HepG2 (cell line): ENCODE measurements around the gene BMPR1B. TPM values are rescaled to one million over a fixed set of nuclear protein-coding genes. Genes with fewer than 3 reads are reported as not detected.

Source experiments
- ATAC-seq: fragments of 200-7000 bp; cut with Tn5 transposase; 3 replicates; pipeline ENCODE4 v1.9.1; 2020; ENCODE audit warnings: mild to moderate bottlenecking, moderate library complexity
- BruUV-seq: library from RNA; stranded (reverse); fragments of 400-500 nt; replicated peaks from 2 replicates; lab custom pipeline; 2021; lab: Mats Ljungman, UMichigan
- CTCF ChIA-PET: fragments of 300-600 bp; formaldehyde crosslinking; extraction: SDS; loops from one replicate; lab custom pipeline; 2021; ENCODE audit warnings: low total read pairs, inconsistent platforms, low intra/inter-chr PET ratio; lab: Yijun Ruan, JAX
- POLR2A ChIA-PET: fragments of 350-600 bp; sonication (Branson Sonifier 250); formaldehyde crosslinking; loops from one replicate; lab custom pipeline; 2020; ENCODE audit warnings: antibody characterized with exemption, inconsistent platforms; lab: Yijun Ruan, JAX
- DNase-seq: peaks from one replicate; pipeline ENCODE4 v3.0.0-alpha.2; 2015; ENCODE audit warnings: low spot score
- FAIRE-seq: peaks from 3 replicates; lab custom pipeline; 2011; peaks lifted over from hg19 to GRCh38; lab: Jason Lieb, UNC
- H2AFZ ChIP-seq: one replicate; pipeline ENCODE4 v1.6.1; 2011; ENCODE audit warnings: low read length, inconsistent platforms
- H3K27ac ChIP-seq: fragments of 300-600 bp; 3 replicates; pipeline ENCODE4 v1.8.0; 2011; ENCODE audit warnings: mixed run types, mild to moderate bottlenecking, mixed read lengths, low read length, inconsistent platforms; ENCODE audit not compliant: insufficient read depth; ENCODE audit errors: extremely low read length
- H3K27me3 ChIP-seq, 2 experiments: fragments of 200-600 bp in 1 of 2; 2 replicates in 1 of 2; 3 replicates in 1 of 2; pipeline versions ENCODE4 v1.6.0 to v1.8.0; 2011; ENCODE audit warnings: low read length in 2 of 2, mild to moderate bottlenecking in 2 of 2, moderate library complexity in 2 of 2, inconsistent platforms in 1 of 2; ENCODE audit not compliant: insufficient read depth in 2 of 2, control insufficient read depth in 1 of 2
- H3K36me3 ChIP-seq, 2 experiments: fragments of 200-600 bp in 1 of 2; replicated peaks in 1 of 2; 2 replicates in 1 of 2; 3 replicates in 1 of 2; pipeline versions ENCODE4 v1.5.1 to v1.8.0; 2011; ENCODE audit warnings: low read length in 2 of 2, inconsistent platforms in 1 of 2; ENCODE audit not compliant: insufficient read depth in 2 of 2, control insufficient read depth in 1 of 2
- H3K4me1 ChIP-seq: 2 replicates; pipeline ENCODE4 v1.5.1; 2012; ENCODE audit warnings: low read length, inconsistent platforms; ENCODE audit not compliant: insufficient read depth
- H3K4me2 ChIP-seq: 2 replicates; pipeline ENCODE4 v1.6.0; 2011; ENCODE audit warnings: low read depth, low read length, inconsistent platforms
- H3K4me3 ChIP-seq, 3 experiments: fragments of 200-600 bp in 1 of 3; sonication (generic), shearing (Covaris generic) in 1 of 3; replicated peaks in 1 of 3; 2 replicates each; pipeline ENCODE4 v1.5.1; 2011 to 2016; ENCODE audit warnings: low read length in 3 of 3, inconsistent platforms in 2 of 3, low read depth in 2 of 3, mild to moderate bottlenecking in 2 of 3, control low read depth in 1 of 3, mixed read lengths in 1 of 3; ENCODE audit not compliant: insufficient read depth in 1 of 3
- H3K79me2 ChIP-seq: one replicate; pipeline ENCODE4 v1.6.1; 2011; ENCODE audit warnings: low read length, inconsistent platforms; ENCODE audit not compliant: insufficient read depth
- H3K9ac ChIP-seq: 2 replicates; pipeline ENCODE4 v1.6.0; 2011; ENCODE audit warnings: mild to moderate bottlenecking, low read depth, low read length, inconsistent platforms; ENCODE audit not compliant: insufficient read depth
- H3K9me3 ChIP-seq: 2 replicates; pipeline ENCODE4 v1.5.1; 2012; ENCODE audit warnings: mild to moderate bottlenecking, low read length
- H4K20me1 ChIP-seq: 2 replicates; pipeline ENCODE4 v1.6.0; 2011; ENCODE audit warnings: inconsistent platforms, mild to moderate bottlenecking, low read length, moderate library complexity; ENCODE audit not compliant: insufficient read depth
- ARNT2 ChIP-seq: sonication (generic); formaldehyde crosslinking; IDR thresholded peaks from 2 replicates; pipeline ENCODE4 v1.8.0; 2022; ENCODE audit warnings: mild to moderate bottlenecking, low read depth, missing genetic modification reagents, moderate library complexity
- U2AF2 ChIP-seq: fragments of 200-400 bp; formaldehyde crosslinking; IDR thresholded peaks from 2 replicates; pipeline ENCODE4 v1.6.1; 2017; ENCODE audit warnings: low read depth, mild to moderate bottlenecking, low read length
- ZNF33B ChIP-seq: sonication (generic); formaldehyde crosslinking; IDR thresholded peaks from 2 replicates; pipeline ENCODE4 v1.5.1; 2020; ENCODE audit warnings: mild to moderate bottlenecking, missing genetic modification reagents
- WGBS: methylation state at CpG from one replicate; pipeline ENCODE4 v1.1.6; 2017; ENCODE audit warnings: low lambda C conversion rate; 5-methylcytosine and 5-hydroxymethylcytosine counted together
- in situ Hi-C: cut with HindIII; loops from 2 replicates; pipeline ENCODE4 v1.10.0; 2017; ENCODE audit warnings: low pct_unique_long_range_greater_than_20kb; ENCODE audit not compliant: extremely low pct_ligation_motif_present
- intact Hi-C: fragments of 100-400 bp; cut with micrococcal nuclease; formaldehyde crosslinking; loops from one replicate; pipeline ENCODE4 v1.10.0; 2022; ENCODE audit not compliant: unreplicated experiment
- polyA plus RNA-seq, 8 experiments: library from polyadenylated mRNA; depleted of rRNA in 3 of 8; stranded (reverse) in 7 of 8; unstranded in 1 of 8; fragments of >200 nt; fragmentation: Illumina TruSeq in 4 of 8; extraction: Trizol in 4 of 8; gene quantifications; 2 replicates each; pipeline versions ENCODE4 v1.2.1 to v1.2.3, GENCODE V29; 2011 to 2016; ENCODE audit warnings: low read depth in 4 of 8, missing spikeins in 1 of 8, mixed read lengths in 1 of 8; ENCODE audit not compliant: insufficient read depth in 1 of 8
- total RNA-seq, 5 experiments: library from RNA; depleted of rRNA; stranded (reverse); fragments of >200 nt; fragmentation: Illumina TruSeq; extraction: Trizol; gene quantifications; 2 replicates each; pipeline ENCODE4 v1.2.3, GENCODE V29; 2016; ENCODE audit warnings: low read depth in 1 of 5
- TF ChIP-seq, protein P1 (sequence below): fragments of 450-650 bp; IDR thresholded peaks from 2 replicates; pipeline ENCODE4 v1.6.1; 2016
- TF ChIP-seq, protein P2 (sequence below), 2 experiments: sonication (generic) in 1 of 2; formaldehyde crosslinking in 1 of 2; IDR thresholded peaks; 2 replicates each; pipeline versions ENCODE4 v1.6.1 to v1.9.0; 2014 to 2022; ENCODE audit warnings: antibody characterized with exemption in 1 of 2, borderline replicate concordance in 1 of 2, inconsistent platforms in 1 of 2, low read depth in 1 of 2, missing genetic modification reagents in 1 of 2

The BMPR1B gene
- total and polyA plus RNA-seq, 2 of the 13 experiments (the other 11 are each of a cell fraction or from before 2014, with no cell fraction given): 0.07 TPM; not detected in 1

DNA sequence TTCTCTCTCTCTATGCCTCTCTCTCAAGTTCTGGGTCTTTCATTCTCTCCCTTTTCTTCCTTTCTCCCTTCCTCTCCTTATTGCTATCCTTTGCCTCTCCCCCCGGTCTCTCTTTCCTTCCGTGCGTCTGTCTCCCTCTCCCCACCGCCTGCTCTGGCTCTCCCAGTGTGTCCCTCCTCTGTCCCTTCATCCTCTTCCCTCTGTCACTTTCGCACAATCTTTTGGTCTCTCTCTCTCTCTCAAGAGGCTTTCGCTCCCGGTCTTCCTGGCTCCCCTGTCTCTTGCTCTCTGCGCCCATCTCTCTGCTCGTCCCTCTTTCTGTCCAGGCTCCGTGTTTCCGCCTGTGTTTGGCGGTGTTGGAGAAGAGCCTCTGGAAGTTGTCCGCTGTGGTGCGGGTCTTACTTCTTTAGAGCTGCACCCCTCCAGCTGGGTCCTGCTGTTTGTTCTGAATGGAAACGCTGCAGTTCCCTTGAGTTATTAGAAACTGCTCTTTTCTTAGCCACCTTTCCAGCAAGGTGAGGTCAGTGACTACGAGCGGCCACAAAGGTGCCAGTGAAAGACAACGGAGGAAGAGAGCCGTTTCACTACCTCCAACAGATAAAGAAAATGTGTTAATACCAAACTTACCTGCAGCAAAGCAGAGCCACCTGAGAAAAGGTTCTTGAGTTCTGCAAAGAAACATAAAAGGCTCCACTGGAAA is 1.1 kb downstream of the BMPR1B start:
- Histone ChIP-seq H3K9me3 (no peaks in the 10 kb centered on the region), H3K79me2 (no peaks in the 10 kb centered on the region), H3K27me3 (peaks cover 6 to 50% of the 10 kb centered on the region in 2 experiments), H2AFZ (no peak overlapping the region), H4K20me1 (no peaks in the 10 kb centered on the region), H3K9ac (no peak overlapping the region), H3K4me1 (no peaks in the 10 kb centered on the region), H3K4me2 (peak overlapping the region; percentile 61; the same call in 1 of the 2 replicates), H3K4me3 (no peak overlapping the region), H3K27ac (no peak overlapping the region), H3K36me3 (no peaks in the 10 kb centered on the region)
- FAIRE-seq (no peak), ATAC-seq (peak; percentile 57), DNase-seq (no peak)
- in situ Hi-C loops (no loop called here), intact Hi-C loops (loop anchor here (5.0 kb wide), 1 partner anchor 137 kb away; no protein-coding TSS in a partner anchor)
- BruUV-seq: no TSS peak
- ChIA-PET CTCF (no interaction called here), POLR2A (no interaction called here)
- TF ChIP-seq, protein P1, sequence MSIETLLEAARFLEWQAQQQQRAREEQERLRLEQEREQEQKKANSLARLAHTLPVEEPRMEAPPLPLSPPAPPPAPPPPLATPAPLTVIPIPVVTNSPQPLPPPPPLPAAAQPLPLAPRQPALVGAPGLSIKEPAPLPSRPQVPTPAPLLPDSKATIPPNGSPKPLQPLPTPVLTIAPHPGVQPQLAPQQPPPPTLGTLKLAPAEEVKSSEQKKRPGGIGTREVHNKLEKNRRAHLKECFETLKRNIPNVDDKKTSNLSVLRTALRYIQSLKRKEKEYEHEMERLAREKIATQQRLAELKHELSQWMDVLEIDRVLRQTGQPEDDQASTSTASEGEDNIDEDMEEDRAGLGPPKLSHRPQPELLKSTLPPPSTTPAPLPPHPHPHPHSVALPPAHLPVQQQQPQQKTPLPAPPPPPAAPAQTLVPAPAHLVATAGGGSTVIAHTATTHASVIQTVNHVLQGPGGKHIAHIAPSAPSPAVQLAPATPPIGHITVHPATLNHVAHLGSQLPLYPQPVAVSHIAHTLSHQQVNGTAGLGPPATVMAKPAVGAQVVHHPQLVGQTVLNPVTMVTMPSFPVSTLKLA: no peak
- TF ChIP-seq ARNT2 (CRISPR knock-in tag) (no peak), ZNF33B (CRISPR knock-in tag) (no peak), U2AF2 (no peak)
- TF ChIP-seq, protein P2, sequence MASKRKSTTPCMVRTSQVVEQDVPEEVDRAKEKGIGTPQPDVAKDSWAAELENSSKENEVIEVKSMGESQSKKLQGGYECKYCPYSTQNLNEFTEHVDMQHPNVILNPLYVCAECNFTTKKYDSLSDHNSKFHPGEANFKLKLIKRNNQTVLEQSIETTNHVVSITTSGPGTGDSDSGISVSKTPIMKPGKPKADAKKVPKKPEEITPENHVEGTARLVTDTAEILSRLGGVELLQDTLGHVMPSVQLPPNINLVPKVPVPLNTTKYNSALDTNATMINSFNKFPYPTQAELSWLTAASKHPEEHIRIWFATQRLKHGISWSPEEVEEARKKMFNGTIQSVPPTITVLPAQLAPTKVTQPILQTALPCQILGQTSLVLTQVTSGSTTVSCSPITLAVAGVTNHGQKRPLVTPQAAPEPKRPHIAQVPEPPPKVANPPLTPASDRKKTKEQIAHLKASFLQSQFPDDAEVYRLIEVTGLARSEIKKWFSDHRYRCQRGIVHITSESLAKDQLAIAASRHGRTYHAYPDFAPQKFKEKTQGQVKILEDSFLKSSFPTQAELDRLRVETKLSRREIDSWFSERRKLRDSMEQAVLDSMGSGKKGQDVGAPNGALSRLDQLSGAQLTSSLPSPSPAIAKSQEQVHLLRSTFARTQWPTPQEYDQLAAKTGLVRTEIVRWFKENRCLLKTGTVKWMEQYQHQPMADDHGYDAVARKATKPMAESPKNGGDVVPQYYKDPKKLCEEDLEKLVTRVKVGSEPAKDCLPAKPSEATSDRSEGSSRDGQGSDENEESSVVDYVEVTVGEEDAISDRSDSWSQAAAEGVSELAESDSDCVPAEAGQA (IDR thresholded peaks at IDR 0.05; ENCODE audit: low read depth): no peak
- TF ChIP-seq, protein P2 (CRISPR knock-in tag; IDR thresholded peaks at IDR 0.05; ENCODE audit: borderline replicate concordance): no peak
- 28% methylated on average over 19 of the region's 19 CpGs for WGBS
